ENCODE measurements around the gene CD55. TPM values are rescaled to one million over a fixed set of nuclear protein-coding genes. Genes with fewer than 3 reads are reported as not detected.

Gene CD55
- total and polyA plus RNA-seq, 2 of the 13 experiments (the other 11 are each of a cell fraction or from before 2014, with no cell fraction given), result 6.0 to 56.0 TPM

DNA sequence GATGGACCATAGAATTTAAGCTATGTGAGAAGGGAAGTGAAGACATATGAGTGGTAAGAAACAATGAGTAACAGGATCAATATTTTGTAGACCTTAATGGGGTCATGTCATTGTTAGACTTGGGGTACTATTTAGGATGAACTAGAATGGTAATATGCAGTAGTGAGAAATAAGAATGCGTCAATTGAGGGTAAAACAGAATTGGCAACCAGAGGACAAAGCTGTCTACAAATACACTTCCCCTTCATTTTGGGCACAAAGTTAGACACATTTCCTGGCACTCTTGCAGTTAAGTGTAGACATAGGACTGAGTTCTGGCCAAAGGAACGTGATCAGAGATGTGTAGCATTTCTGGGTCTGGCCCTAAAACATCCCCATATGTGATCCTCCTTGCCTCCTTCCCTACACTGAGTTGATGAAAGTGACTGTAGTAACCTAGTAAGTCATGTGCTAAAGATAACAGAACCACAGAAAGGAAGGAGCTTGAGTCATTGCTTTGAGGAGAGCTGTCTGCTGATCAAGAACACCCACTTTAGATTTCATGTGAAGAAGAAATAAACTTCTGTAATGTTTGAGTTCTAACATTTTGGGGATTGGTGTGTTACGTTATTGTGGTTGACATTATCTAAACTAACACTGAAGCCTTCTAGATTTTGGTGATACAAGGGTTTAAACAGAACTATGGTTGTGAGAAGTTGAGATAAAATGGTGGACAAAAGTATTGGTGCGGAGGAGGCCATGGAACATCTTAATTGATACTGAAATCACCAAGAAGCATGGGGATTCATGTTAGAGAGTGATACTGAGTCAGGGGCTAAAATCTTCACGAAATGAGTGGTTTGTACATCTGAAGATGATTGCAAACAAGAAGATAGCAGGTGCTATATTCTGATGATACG lies 41.7 kb downstream of the CD55 start (continued):
- TF ChIP-seq, protein P1, sequence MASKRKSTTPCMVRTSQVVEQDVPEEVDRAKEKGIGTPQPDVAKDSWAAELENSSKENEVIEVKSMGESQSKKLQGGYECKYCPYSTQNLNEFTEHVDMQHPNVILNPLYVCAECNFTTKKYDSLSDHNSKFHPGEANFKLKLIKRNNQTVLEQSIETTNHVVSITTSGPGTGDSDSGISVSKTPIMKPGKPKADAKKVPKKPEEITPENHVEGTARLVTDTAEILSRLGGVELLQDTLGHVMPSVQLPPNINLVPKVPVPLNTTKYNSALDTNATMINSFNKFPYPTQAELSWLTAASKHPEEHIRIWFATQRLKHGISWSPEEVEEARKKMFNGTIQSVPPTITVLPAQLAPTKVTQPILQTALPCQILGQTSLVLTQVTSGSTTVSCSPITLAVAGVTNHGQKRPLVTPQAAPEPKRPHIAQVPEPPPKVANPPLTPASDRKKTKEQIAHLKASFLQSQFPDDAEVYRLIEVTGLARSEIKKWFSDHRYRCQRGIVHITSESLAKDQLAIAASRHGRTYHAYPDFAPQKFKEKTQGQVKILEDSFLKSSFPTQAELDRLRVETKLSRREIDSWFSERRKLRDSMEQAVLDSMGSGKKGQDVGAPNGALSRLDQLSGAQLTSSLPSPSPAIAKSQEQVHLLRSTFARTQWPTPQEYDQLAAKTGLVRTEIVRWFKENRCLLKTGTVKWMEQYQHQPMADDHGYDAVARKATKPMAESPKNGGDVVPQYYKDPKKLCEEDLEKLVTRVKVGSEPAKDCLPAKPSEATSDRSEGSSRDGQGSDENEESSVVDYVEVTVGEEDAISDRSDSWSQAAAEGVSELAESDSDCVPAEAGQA (IDR thresholded peaks at IDR 0.05; ENCODE audit: low read depth), result no peak
- TF ChIP-seq, protein P1 (CRISPR knock-in tag; IDR thresholded peaks at IDR 0.05; ENCODE audit: borderline replicate concordance), result no peak
- TF ChIP-seq FOXA1 (IDR thresholded peaks at IDR 0.05), result no peak
- no peak for TF ChIP-seq FOXA1 (CRISPR knock-in tag; IDR thresholded peaks at IDR 0.05)
- TF ChIP-seq FOXJ3 (CRISPR knock-in tag; IDR thresholded peaks at IDR 0.05; ENCODE audit: borderline replicate concordance), result no peak
- TF ChIP-seq ZNF788 (CRISPR knock-in tag; IDR thresholded peaks at IDR 0.05; ENCODE audit: borderline replicate concordance), result no peak
- no peak for TF ChIP-seq RAD21 (CRISPR knock-in tag; IDR thresholded peaks at IDR 0.05)
- TF ChIP-seq NONO (IDR thresholded peaks at IDR 0.05), result no peak
- no peak for TF ChIP-seq NONO (CRISPR knock-in tag; conservative IDR thresholded peaks at IDR 0.05)
